Measurements from ENCODE around the gene EIF6. TPM values are rescaled to one million over a fixed set of nuclear protein-coding genes. Genes with fewer than 3 reads are reported as not detected.

EIF6 gene
- total and polyA plus RNA-seq, 2 of the 8 experiments (the other 6 are each of a cell fraction or from before 2014, with no cell fraction given) = 184 to 319 TPM

- TF ChIP-seq CHD7 (IDR thresholded peaks at IDR 0.05; ENCODE audit: insufficient replicate concordance, low read length) (no peak), TEAD4 (IDR thresholded peaks at IDR 0.05; ENCODE audit: low read depth, low read length) (no peak), RFX5 (IDR thresholded peaks at IDR 0.05; ENCODE audit: borderline replicate concordance, low read depth, low read length) (no peak)
These were observed 41.3 kb downstream of the EIF6 start (continued) for GRCh38 chr20:35243317-35243716.

Measured in H1 (cell line).